Peyer's patch (tissue), 4 donors: ENCODE data around the gene TRABD. TPM values are rescaled to one million over a fixed set of nuclear protein-coding genes. Genes with fewer than 3 reads are reported as not detected.

ENCODE experiments used
- DNase-seq, 3 donors: peaks; one replicate each; pipeline ENCODE4 v3.0.0-alpha.2; 2017 to 2019
- H3K27ac ChIP-seq, 4 donors: fragments of 200-600 bp; sonication (generic); one replicate each; pipeline ENCODE4 v1.5.1; 2016 to 2019
- H3K27me3 ChIP-seq, 2 donors: fragments of 200-600 bp; sonication (generic); one replicate each; pipeline ENCODE4 v1.5.1; 2019
- H3K36me3 ChIP-seq, 3 donors: fragments of 200-600 bp; sonication (generic); one replicate each; pipeline ENCODE4 v1.5.1; 2016 to 2019
- H3K4me1 ChIP-seq, 4 donors: fragments of 200-600 bp; sonication (generic); one replicate each; pipeline ENCODE4 v1.5.1; 2016 to 2019
- H3K4me3 ChIP-seq, 4 donors: fragments of 200-600 bp; sonication (generic); 1 replicate in 3 of 4; 2 replicates in 1 of 4; pipeline ENCODE4 v1.5.1; 2016 to 2019; ENCODE audit warnings: mild to moderate bottlenecking in 1 of 4
- H3K9me3 ChIP-seq, 4 donors: fragments of 200-600 bp; sonication (generic); one replicate each; pipeline ENCODE4 v1.5.1; 2016 to 2019; ENCODE audit warnings: mild to moderate bottlenecking in 1 of 4
- CTCF ChIP-seq, 6 experiments: fragments of 450-650 bp in 4 of 6; fragments of 200-600 bp in 2 of 6; sonication (generic) in 1 of 6; IDR thresholded peaks; one replicate each; pipeline ENCODE4 v1.5.1; 2017 to 2019; ENCODE audit warnings: antibody characterized with exemption in 6 of 6, mild to moderate bottlenecking in 3 of 6, moderate library complexity in 1 of 6
- POLR2A ChIP-seq, 2 donors: fragments of 450-650 bp; IDR thresholded peaks; one replicate each; pipeline ENCODE4 v1.5.1; 2017; ENCODE audit warnings: antibody characterized with exemption in 2 of 2, mild to moderate bottlenecking in 2 of 2, moderate library complexity in 2 of 2
- total RNA-seq, 4 donors: library from RNA; depleted of rRNA; stranded (reverse); fragments of >200 nt; gene quantifications; one replicate each; pipeline ENCODE4 v1.1.0, GENCODE V29; 2016

Gene TRABD
- total RNA-seq, 4 donors from 2014 or later = 44.0 to 111 (median 86.3) TPM

GRCh38 chr22:50197856-50198623, 12.3 kb downstream of the TRABD start:
- Histone ChIP-seq H3K4me1 (peaks cover 0 to 37% (median 12%) of the 10 kb centered on the region in 4 donors), H3K9me3 (no peaks in the 10 kb centered on the region), H3K27me3 (no peaks in the 10 kb centered on the region), H3K27ac (no peak overlapping the region), H3K36me3 (peaks cover 0 to 52% (median 0%) of the 10 kb centered on the region in 3 donors), H3K4me3 (no peak overlapping the region)
- no peak for DNase-seq
- TF ChIP-seq CTCF (IDR thresholded peaks at IDR 0.05) (no peak), POLR2A (IDR thresholded peaks at IDR 0.05) (no peak)

GRCh38 chr22:50198624-50199017, 12.9 kb downstream of the TRABD start:
- DNase-seq = no peak
- no peak overlapping the region for H3K4me3 ChIP-seq
- H3K36me3 ChIP-seq = peaks cover 0 to 48% (median 0%) of the 10 kb centered on the region in 3 donors
- H3K27ac ChIP-seq = no peak overlapping the region
- H3K27me3 ChIP-seq = no peaks in the 10 kb centered on the region
- H3K9me3 ChIP-seq = no peaks in the 10 kb centered on the region
- H3K4me1 ChIP-seq = peaks cover 0 to 31% (median 8%) of the 10 kb centered on the region in 4 donors
- TF ChIP-seq CTCF (IDR thresholded peaks at IDR 0.05) = no peak
- TF ChIP-seq POLR2A (IDR thresholded peaks at IDR 0.05) = no peak

GRCh38 chr22:50199251-50199721, 13.6 kb downstream of the TRABD start:
- peak overlapping the region in 1 of 4 donors; percentile 95 for H3K4me3 ChIP-seq
- DNase-seq = no peak
- no peak overlapping the region for H3K27ac ChIP-seq
- H3K4me1 ChIP-seq = peaks cover 0 to 29% (median 8%) of the 10 kb centered on the region in 4 donors
- H3K9me3 ChIP-seq = no peaks in the 10 kb centered on the region
- TF ChIP-seq CTCF (IDR thresholded peaks at IDR 0.05) = no peak
- TF ChIP-seq POLR2A (IDR thresholded peaks at IDR 0.05) = no peak
- H3K36me3 ChIP-seq = peaks cover 0 to 42% (median 0%) of the 10 kb centered on the region in 3 donors
- no peaks in the 10 kb centered on the region for H3K27me3 ChIP-seq

- H3K27ac ChIP-seq = peak overlapping the region; percentile 77 to 95 (median 89)
These were observed 14.2 kb downstream of the TRABD start for GRCh38 chr22:50199829-50200460.

More at GRCh38 chr22:50199829-50200460, 14.2 kb downstream of the TRABD start:
- DNase-seq = no peak
- Histone ChIP-seq H3K4me3 (peak overlapping the region; percentile 90 to 96 (median 95)), H3K4me1 (peaks cover 0 to 24% (median 8%) of the 10 kb centered on the region in 4 donors), H3K27me3 (no peaks in the 10 kb centered on the region), H3K36me3 (peaks cover 0 to 35% (median 0%) of the 10 kb centered on the region in 3 donors), H3K9me3 (no peaks in the 10 kb centered on the region)
- no peak for TF ChIP-seq POLR2A (IDR thresholded peaks at IDR 0.05)
- no peak for TF ChIP-seq CTCF (IDR thresholded peaks at IDR 0.05)
